ENCODE data around the gene PPFIBP2.

The PPFIBP2 gene

GRCh38 chr11:7558046-7558445, 44.2 kb downstream of the PPFIBP2 start:
- DNase-seq: no peak

GRCh38 chr11:7559398-7560283, 45.8 kb downstream of the PPFIBP2 start:
- DNase-seq: no peak

- DNase-seq: no peak
Observed at GRCh38 chr11:7561562-7561961, 47.8 kb downstream of the PPFIBP2 start.

- no peak for DNase-seq
Observed at GRCh38 chr11:7563281-7563680, 49.5 kb downstream of the PPFIBP2 start.

- DNase-seq: no peak
Observed at GRCh38 chr11:7564803-7565202, 51.0 kb downstream of the PPFIBP2 start.

GRCh38 chr11:7567311-7567710, 53.5 kb downstream of the PPFIBP2 start:
- DNase-seq: no peak

- no peak for DNase-seq
Observed at GRCh38 chr11:7569044-7569443, 55.2 kb downstream of the PPFIBP2 start.

- DNase-seq: no peak
Observed at GRCh38 chr11:7570241-7570640, 56.4 kb downstream of the PPFIBP2 start.

GRCh38 chr11:7570938-7571521, 57.2 kb downstream of the PPFIBP2 start:
- no peak for DNase-seq

- DNase-seq: no peak
Observed at GRCh38 chr11:7571640-7572000, 57.8 kb downstream of the PPFIBP2 start.

- no peak for DNase-seq
Observed at GRCh38 chr11:7572001-7572712, 58.4 kb downstream of the PPFIBP2 start.

GRCh38 chr11:7573193-7573557, 59.4 kb downstream of the PPFIBP2 start:
- DNase-seq: no peak

GRCh38 chr11:7573558-7574296, 59.9 kb downstream of the PPFIBP2 start:
- DNase-seq: no peak

GRCh38 chr11:7574491-7575130, 60.8 kb downstream of the PPFIBP2 start:
- no peak for DNase-seq

- DNase-seq: no peak
Observed at GRCh38 chr11:7575841-7576725, 62.3 kb downstream of the PPFIBP2 start.

- DNase-seq: no peak
Observed at GRCh38 chr11:7576726-7577290, 63.0 kb downstream of the PPFIBP2 start.

- no peak for DNase-seq
Observed at GRCh38 chr11:7577291-7578190, 63.7 kb downstream of the PPFIBP2 start.

- DNase-seq: no peak
Observed at GRCh38 chr11:7578276-7578955, 64.6 kb downstream of the PPFIBP2 start.

- no peak for DNase-seq
Observed at GRCh38 chr11:7579361-7579791, 65.6 kb downstream of the PPFIBP2 start.
